Muscle layer of duodenum (tissue), 2 donors: Measurements from ENCODE around the gene FMN2.

Experiments used
- H3K27ac ChIP-seq: one replicate; pipeline ENCODE4 v1.7.0; 2013; ENCODE audit warnings: mild to moderate bottlenecking, low read length
- H3K27me3 ChIP-seq: one replicate; pipeline ENCODE4 v1.7.0; 2013; ENCODE audit warnings: low read depth, mild to moderate bottlenecking, control low read depth, low read length
- H3K36me3 ChIP-seq, 2 donors: one replicate each; pipeline ENCODE4 v1.7.0; 2013; ENCODE audit warnings: low read length in 2 of 2, control low read depth in 1 of 2, mild to moderate bottlenecking in 1 of 2; ENCODE audit not compliant: insufficient read depth in 2 of 2, control insufficient read depth in 1 of 2
- H3K4me1 ChIP-seq, 2 donors: one replicate each; pipeline ENCODE4 v1.7.0; 2013; ENCODE audit warnings: low read length in 2 of 2, mild to moderate bottlenecking in 2 of 2, control low read depth in 1 of 2, moderate library complexity in 1 of 2; ENCODE audit not compliant: insufficient read depth in 2 of 2, control insufficient read depth in 1 of 2
- H3K4me3 ChIP-seq, 2 donors: one replicate each; pipeline ENCODE4 v1.7.0; 2013; ENCODE audit warnings: low read length in 2 of 2, low read depth in 1 of 2, mild to moderate bottlenecking in 1 of 2
- H3K9me3 ChIP-seq, 2 donors: one replicate each; pipeline ENCODE4 v1.7.0; 2013; ENCODE audit warnings: low read length in 2 of 2, control low read depth in 1 of 2, mild to moderate bottlenecking in 1 of 2; ENCODE audit not compliant: control insufficient read depth in 1 of 2
- donor health status: healthy.

Gene FMN2

DNA sequence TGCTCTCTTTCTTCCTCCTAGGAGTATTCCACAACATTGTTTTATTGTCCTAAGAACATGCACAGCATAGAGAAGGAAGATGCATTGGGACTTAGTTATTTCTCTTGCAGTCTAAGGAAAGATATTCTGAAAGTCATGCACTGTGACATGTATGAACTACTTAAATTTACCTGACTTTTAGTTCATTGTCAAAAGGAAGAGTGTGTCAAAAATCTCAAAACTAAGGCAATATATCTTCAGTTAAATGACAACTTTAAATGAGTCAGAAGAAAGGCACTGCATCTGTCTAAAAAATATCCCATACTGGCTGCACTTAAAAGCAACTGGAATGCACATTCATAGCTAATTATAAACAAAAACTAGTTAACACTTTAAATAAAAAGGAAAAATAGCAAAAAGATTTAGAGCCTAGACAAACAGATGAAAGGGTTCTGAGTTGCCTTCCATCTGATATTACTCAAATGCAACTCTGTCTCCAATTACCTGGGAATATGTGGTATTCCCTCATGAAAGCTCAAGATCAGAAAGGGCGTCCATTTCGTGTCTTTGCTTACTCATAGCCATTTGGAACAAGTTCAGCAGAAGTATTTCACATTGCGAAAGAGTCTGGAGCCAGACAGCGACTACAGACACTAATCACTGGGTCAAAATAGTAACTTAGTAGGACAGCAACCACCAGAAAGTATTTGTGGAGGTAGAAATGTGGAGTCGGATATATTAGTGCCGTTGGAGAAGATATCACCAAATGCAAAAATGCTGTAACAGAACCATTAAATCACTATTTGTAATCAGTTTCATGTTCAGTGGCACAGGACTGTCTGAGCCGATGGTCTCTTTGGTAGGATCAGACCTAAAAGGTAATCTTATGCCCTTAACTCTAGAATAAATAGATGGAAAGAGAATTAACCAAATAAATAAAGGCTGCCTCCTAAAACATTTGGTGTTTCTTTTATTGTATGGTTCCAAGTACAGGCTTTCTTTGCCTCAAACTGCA, 294.6 kb downstream of the FMN2 start:
- Histone ChIP-seq H3K27ac (no peak overlapping the region), H3K9me3 (peaks cover 0 to 12% of the 10 kb centered on the region in 2 donors), H3K27me3 (no peaks in the 10 kb centered on the region), H3K4me1 (no peaks in the 10 kb centered on the region), H3K4me3 (no peak overlapping the region), H3K36me3 (no peaks in the 10 kb centered on the region)

DNA sequence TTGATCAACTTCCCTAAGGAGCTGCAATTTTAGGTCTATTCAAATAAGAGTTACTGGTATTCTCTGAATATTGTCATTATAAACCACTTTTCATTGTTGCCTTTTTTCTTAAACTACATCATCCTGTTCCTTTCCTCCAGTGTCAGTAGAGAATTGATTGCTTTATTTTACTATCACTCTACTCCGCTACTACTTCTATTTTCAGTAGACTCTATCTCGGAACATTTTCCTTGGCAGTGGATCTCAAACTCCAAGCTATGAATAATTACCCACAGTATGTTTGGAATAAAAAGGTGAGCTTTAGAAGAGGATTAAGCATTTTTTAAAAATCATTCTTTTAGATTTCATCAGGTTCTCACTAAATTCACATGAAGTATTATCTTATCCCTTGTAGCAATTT, 295.4 kb downstream of the FMN2 start:
- Histone ChIP-seq H3K27ac (no peak overlapping the region), H3K4me3 (no peak overlapping the region), H3K27me3 (no peaks in the 10 kb centered on the region)

DNA sequence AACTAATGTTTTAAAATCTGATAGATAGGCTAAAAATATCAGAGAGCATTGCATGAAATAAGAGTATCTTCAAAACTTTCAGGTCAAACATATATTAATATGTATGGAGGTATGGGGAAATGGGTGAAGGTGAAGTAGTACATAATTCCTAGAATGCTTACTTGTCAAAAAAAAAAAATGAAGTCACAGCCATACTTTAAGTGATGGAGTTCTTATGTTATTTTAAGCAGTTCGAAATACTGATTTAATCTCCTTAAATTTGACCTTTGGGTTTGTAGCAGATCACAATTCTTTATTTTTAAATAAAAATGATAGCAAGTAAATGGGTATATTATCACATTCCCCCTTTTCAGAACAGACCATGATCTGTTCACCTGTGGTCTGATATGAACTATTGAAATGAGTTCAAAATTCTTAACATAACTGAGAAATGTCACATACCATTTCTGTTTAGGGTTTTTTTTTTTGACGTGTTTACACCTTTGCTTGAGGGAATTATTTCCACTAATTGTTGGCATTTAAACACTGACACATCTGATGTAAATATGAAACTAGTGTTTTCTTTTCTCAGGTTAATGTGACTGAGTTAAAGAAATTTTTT, 300.1 kb downstream of the FMN2 start:
- no peaks in the 10 kb centered on the region for H3K27me3 ChIP-seq
- H3K4me3 ChIP-seq: no peak overlapping the region
- no peaks in the 10 kb centered on the region for H3K36me3 ChIP-seq

More for the DNA sequence above, 295.4 kb downstream of the FMN2 start:
- H3K36me3 ChIP-seq: no peaks in the 10 kb centered on the region
- H3K4me1 ChIP-seq: no peaks in the 10 kb centered on the region
- peaks cover 0 to 5% of the 10 kb centered on the region in 2 donors for H3K9me3 ChIP-seq

DNA sequence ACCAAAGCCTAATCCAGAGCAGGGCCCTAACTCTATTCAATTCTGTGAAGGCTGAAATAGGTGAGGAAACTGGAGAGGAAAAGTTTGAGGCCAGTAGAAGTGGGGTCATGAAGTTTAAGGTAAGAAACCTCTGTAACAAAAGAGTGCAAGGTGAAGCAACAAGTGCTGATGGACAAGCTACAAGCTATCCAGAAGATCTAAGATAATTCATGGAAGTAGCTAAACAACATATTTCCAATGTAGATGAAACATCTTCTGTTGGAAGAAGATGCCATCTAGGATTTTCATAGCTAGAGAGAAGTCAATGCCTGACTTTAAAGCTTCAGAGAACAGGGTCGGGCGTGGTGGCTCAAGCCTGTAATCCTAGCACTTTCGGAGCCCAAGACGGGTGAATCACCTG, 302.7 kb downstream of the FMN2 start:
- H3K36me3 ChIP-seq: no peaks in the 10 kb centered on the region
- peaks cover 0 to 3% of the 10 kb centered on the region in 2 donors for H3K4me1 ChIP-seq
- H3K9me3 ChIP-seq: no peaks in the 10 kb centered on the region
- H3K27ac ChIP-seq: no peak overlapping the region
- H3K4me3 ChIP-seq: no peak overlapping the region
- H3K27me3 ChIP-seq: no peaks in the 10 kb centered on the region

More for the DNA sequence above, 300.1 kb downstream of the FMN2 start:
- Histone ChIP-seq H3K4me1 (no peaks in the 10 kb centered on the region), H3K9me3 (no peaks in the 10 kb centered on the region), H3K27ac (no peak overlapping the region)

DNA sequence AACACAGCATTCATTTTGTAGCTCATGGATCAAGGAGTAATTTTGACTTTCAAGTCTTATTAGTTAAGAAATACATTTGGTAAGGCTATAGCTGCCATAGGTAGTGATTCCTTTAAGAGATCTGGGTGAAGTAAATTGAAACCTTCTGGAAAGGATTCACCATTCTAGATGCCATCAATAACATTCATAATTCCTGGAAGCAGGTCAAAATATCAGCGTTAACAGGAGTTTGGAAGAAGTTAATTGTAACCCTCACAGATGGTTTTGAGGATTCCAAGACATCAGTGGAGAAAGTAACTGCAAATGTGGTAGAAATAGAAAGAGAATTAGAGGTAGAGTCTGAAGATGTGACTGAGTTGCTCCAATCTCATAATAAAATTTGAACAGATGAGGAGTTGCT, 303.7 kb downstream of the FMN2 start:
- no peaks in the 10 kb centered on the region for H3K36me3 ChIP-seq
- H3K9me3 ChIP-seq: no peaks in the 10 kb centered on the region
- H3K27ac ChIP-seq: no peak overlapping the region
- H3K4me1 ChIP-seq: peaks cover 0 to 5% of the 10 kb centered on the region in 2 donors
- no peak overlapping the region for H3K4me3 ChIP-seq
- H3K27me3 ChIP-seq: no peaks in the 10 kb centered on the region

DNA sequence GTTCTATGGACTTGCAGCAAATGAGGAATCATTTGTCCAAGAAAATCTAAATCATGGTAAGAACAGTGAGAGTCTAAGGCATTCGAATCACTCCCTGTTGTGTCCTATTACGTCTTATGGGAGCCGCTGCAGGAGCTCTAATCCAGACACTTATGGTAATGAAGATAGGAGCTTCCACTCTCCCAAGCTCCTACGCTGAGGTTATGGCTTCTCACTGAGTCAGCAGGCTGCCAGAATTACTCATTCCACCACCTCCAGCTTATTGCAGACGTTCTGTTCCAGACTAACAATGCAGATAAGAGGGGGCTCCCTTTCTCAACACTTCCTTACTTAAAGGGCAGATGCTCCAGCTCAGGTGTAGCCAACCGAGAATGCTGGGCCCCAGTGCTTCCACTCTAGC, 307.7 kb downstream of the FMN2 start:
- no peak overlapping the region for H3K4me3 ChIP-seq
- H3K36me3 ChIP-seq: no peaks in the 10 kb centered on the region
- H3K27ac ChIP-seq: no peak overlapping the region
- peaks cover 5 to 12% of the 10 kb centered on the region in 2 donors for H3K4me1 ChIP-seq
- H3K27me3 ChIP-seq: no peaks in the 10 kb centered on the region
- H3K9me3 ChIP-seq: no peaks in the 10 kb centered on the region

DNA sequence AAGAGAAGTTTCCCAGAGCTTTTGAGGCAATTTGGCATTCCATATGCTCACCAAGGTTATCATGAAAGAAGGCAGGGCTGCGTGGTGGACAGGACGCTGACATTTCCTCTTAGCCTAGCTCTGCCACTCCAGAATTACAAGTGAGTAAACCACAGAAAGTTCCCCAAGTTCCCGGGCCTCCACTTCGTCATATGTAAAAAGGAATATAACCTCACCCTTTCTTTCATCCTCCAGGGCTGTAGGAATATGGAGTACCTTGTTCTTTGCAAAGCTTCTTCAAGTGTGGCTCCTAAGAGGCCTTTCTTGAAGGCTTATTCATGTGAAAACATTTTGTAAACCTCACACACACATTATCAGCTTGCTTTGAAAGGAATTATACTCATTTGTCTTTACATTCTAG, 310.0 kb downstream of the FMN2 start:
- Histone ChIP-seq H3K9me3 (no peaks in the 10 kb centered on the region), H3K36me3 (no peaks in the 10 kb centered on the region), H3K4me3 (no peak overlapping the region), H3K27me3 (no peaks in the 10 kb centered on the region), H3K27ac (no peak overlapping the region), H3K4me1 (peaks cover 5 to 18% of the 10 kb centered on the region in 2 donors)

DNA sequence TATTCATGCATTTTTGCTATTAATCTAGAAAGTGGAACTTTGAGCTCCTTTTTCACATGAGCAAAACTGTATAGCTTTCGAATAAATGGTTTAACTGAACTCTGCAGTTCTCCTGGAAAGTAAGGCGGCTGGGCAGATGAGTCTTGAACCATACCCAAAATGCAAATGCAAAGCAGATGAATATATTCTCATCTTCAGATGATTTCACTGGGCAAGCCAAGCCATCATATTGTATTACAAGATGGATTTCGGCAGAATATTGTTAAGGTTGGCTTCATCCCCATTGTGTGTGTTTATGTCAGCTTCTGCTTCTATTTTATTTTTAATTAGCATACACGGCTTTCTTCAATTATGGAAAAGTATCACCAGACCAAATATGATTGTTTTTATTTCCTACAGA, 310.6 kb downstream of the FMN2 start:
- no peaks in the 10 kb centered on the region for H3K36me3 ChIP-seq
- H3K27ac ChIP-seq: no peak overlapping the region

DNA sequence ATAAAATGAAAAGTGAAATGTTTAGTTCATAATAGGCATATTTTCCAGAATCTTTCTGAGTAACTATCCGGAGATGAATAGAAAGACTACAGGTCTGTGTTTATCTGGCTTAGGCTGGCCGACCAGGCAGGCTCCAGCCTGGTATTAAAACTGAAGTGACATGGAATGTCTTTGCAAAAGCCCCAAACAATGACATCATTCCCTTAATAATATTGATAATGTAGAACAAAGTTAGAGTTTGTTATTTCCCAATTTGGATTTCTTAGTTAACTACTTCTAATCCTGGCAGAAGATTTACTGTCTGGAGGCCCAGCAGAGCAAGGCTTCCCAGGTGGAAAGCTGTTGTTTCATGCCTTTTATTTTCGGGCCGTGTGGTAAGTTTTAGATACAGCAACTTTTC, 312.6 kb downstream of the FMN2 start:
- H3K36me3 ChIP-seq: no peaks in the 10 kb centered on the region

More for the DNA sequence above, 310.6 kb downstream of the FMN2 start:
- no peaks in the 10 kb centered on the region for H3K27me3 ChIP-seq
- no peaks in the 10 kb centered on the region for H3K9me3 ChIP-seq
- H3K4me3 ChIP-seq: no peak overlapping the region
- peaks cover 5 to 18% of the 10 kb centered on the region in 2 donors for H3K4me1 ChIP-seq

DNA sequence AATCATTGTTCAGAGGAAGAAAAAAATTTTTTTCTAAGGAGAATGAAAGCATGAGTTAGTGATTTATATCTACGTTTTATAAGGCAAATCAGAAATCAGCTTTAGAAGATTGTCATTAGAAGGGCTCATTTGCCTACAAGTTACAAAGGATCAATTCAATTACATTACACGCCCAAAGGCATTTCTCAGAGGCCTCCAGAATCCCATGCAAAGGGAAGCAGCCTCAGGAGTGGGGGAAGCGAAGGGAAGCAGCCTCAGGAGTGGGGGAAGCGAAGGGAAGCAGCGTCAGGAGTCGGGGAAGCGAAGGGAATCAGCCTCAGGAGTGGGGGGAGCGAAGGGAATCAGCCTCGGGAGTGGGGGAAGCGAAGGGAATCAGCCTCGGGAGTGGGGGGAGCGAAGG, 314.1 kb downstream of the FMN2 start:
- H3K27me3 ChIP-seq: no peaks in the 10 kb centered on the region
- no peaks in the 10 kb centered on the region for H3K9me3 ChIP-seq
- no peak overlapping the region for H3K4me3 ChIP-seq
- H3K27ac ChIP-seq: no peak overlapping the region
- H3K4me1 ChIP-seq: peaks cover 0 to 18% of the 10 kb centered on the region in 2 donors
- no peaks in the 10 kb centered on the region for H3K36me3 ChIP-seq

More for the DNA sequence above, 312.6 kb downstream of the FMN2 start:
- Histone ChIP-seq H3K4me3 (peak overlapping the region in 1 of 2 donors; percentile 5), H3K4me1 (peaks cover 2 to 18% of the 10 kb centered on the region in 2 donors), H3K27me3 (no peaks in the 10 kb centered on the region), H3K27ac (peak overlapping the region; percentile 12), H3K9me3 (no peaks in the 10 kb centered on the region)

DNA sequence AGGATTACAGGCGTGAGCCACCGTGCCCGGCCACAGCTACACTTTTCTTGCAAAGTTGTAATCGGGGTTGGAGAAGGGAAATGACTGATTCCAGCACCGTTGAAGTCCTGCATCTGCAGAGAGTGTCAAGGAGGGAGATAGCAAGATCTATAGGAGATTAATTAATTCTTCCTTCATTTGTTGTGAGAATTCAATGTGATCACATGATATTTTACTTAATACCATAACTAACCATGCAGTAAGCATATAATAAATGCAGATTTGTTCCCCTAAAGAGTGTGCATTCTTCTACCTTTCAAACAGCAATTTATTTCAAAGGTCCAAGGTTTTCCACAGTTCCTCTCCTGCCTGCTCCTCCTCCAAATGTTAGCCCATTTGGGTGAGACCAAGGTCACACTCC, 315.7 kb downstream of the FMN2 start:
- H3K9me3 ChIP-seq: no peaks in the 10 kb centered on the region

More for the DNA sequence above, 315.7 kb downstream of the FMN2 start:
- Histone ChIP-seq H3K36me3 (no peaks in the 10 kb centered on the region), H3K4me3 (no peak overlapping the region), H3K27ac (no peak overlapping the region), H3K4me1 (peaks cover 0 to 18% of the 10 kb centered on the region in 2 donors), H3K27me3 (no peaks in the 10 kb centered on the region)
